ENCODE results near the gene DSC1. TPM values are rescaled to one million over a fixed set of nuclear protein-coding genes. Genes with fewer than 3 reads are reported as not detected.
A peak's percentile ranks its signal among the peaks of the same experiment; 100 is the strongest.

The DSC1 gene
- total and polyA plus RNA-seq, 4 donors, result 0.06 to 0.28 (median 0.10) TPM

DNA sequence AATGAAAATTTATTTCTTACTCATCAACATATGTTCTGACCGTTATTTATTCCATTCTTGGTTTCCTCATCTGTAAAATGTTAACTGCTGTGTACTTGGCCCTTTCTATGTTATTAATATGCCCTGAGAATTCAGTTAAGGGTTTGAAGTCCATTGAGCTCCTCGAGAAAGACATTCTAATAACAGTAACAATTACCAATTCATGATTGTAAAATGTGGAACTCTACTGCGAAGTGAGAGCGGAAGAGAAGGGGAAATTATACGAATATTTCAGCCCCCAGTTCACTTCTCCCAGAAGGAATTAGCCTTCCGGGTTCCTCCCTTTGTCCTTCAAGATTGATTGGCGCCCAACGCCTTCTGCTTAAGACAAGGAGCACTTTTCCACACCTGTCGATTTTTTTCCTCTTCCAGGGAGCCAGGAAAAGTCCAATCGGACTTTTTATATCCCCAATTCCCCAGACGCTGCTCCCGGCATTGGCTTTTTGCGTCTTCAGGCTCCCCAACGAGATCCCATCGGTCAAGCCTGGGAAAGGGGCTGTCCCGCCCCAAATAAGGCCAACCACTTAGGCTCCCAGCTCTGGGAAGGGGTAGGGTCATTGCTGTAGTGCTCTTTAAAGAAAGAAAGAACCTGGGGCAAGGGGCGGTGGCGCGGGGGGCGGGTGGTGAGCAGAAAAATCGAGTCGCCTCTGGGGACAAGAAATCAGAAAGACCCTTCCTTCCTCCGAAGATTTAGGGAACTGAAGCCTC, 62.0 kb downstream of the DSC1 start:
- Histone ChIP-seq H3K9me3 (ENCODE audit: control insufficient read depth, insufficient read depth, low read length) (no peaks in the 10 kb centered on the region), H3K36me3 (ENCODE audit: control insufficient read depth, insufficient read depth, low read length) (no peaks in the 10 kb centered on the region), H3K4me3 (ENCODE audit: low read depth, low read length) (peak overlapping the region; percentile 45), H3K4me1 (ENCODE audit: control insufficient read depth, insufficient read depth, low read length) (peaks cover 11% of the 10 kb centered on the region), H3K27ac (ENCODE audit: low read depth, low read length) (no peak overlapping the region), H3K27me3 (ENCODE audit: control insufficient read depth, insufficient read depth, low read length) (peaks cover 14% of the 10 kb centered on the region)
- peak in 1 of 6 donors; percentile 41 for DNase-seq (ENCODE audit: low read depth in 4 of 6, low spot score in 6 of 6)
- 5% methylated on average over 12 of the region's 23 CpGs for WGBS (ENCODE audit: insufficient coverage)

DNA sequence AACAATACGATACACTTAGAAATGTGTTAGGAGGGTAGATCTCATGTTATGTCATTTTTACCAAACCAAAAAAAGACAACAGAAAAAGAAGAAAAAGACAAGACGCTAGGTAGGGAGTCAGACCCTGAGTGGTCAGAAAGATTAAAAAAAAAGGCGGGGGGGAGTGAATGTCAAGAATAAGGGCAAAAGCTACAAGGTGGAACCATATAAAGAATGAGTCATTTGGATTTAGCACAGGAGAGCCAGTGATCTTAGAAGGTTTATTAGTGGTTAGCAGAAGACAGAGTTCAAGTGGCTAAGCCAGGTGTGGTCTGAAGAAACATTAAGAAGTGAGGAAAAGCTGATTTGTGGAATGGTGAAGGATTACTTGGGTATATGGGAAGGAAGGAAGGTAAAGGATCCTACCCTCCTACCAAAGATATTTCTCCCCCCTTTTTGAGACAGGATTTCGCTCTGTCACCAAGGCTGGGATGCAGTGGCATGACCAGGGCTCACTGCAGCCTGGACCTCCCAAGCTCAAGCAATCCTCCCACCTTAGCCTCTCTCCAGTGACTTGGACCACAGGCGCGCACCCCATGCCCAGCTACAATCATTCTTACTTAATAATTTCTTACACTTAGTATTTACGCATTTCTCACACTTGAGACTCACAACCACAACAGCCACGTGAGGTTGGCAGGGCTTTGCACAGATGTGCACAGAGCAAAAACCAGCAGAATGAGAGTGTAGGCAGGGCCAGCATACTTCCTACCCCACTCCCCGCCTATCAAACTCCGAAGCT, 63.0 kb downstream of the DSC1 start:
- no peak overlapping the region for H3K27ac ChIP-seq (ENCODE audit: low read depth, low read length)
- no peaks in the 10 kb centered on the region for H3K36me3 ChIP-seq (ENCODE audit: control insufficient read depth, insufficient read depth, low read length)
- no peak for DNase-seq (ENCODE audit: low read depth in 4 of 6, low spot score in 6 of 6)
- H3K27me3 ChIP-seq (ENCODE audit: control insufficient read depth, insufficient read depth, low read length), result peaks cover 14% of the 10 kb centered on the region
- peaks cover 11% of the 10 kb centered on the region for H3K4me1 ChIP-seq (ENCODE audit: control insufficient read depth, insufficient read depth, low read length)
- no peak overlapping the region for H3K4me3 ChIP-seq (ENCODE audit: low read depth, low read length)
- WGBS (ENCODE audit: insufficient coverage), result 93% methylated on average over 7 of the region's 10 CpGs
- no peaks in the 10 kb centered on the region for H3K9me3 ChIP-seq (ENCODE audit: control insufficient read depth, insufficient read depth, low read length)

DNA sequence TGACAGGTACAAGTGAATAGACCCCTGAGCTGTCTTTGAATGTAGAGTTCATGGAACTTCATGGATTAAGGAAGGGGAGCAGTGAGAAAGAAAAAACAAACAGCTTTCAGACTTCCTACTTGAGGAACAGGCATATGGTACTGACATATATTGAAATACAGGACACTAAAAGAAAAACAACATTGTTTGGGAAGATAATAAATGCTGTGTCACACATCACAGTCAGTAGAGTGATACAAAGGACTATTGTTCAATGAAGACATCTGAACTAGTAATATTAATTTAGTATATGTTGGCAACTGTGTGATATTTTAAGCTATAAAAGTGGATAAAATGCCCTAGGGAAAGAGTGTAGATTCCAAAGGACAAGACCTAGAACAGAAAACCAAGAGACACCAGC, 63.8 kb downstream of the DSC1 start:
- no peak overlapping the region for H3K27ac ChIP-seq (ENCODE audit: low read depth, low read length)
- no peak for DNase-seq (ENCODE audit: low read depth in 4 of 6, low spot score in 6 of 6)
- H3K27me3 ChIP-seq (ENCODE audit: control insufficient read depth, insufficient read depth, low read length), result peaks cover 14% of the 10 kb centered on the region
- H3K4me1 ChIP-seq (ENCODE audit: control insufficient read depth, insufficient read depth, low read length), result peaks cover 11% of the 10 kb centered on the region
- no peak overlapping the region for H3K4me3 ChIP-seq (ENCODE audit: low read depth, low read length)
- H3K9me3 ChIP-seq (ENCODE audit: control insufficient read depth, insufficient read depth, low read length), result no peaks in the 10 kb centered on the region
- no peaks in the 10 kb centered on the region for H3K36me3 ChIP-seq (ENCODE audit: control insufficient read depth, insufficient read depth, low read length)

- Histone ChIP-seq H3K36me3 (ENCODE audit: control insufficient read depth, insufficient read depth, low read length) (no peaks in the 10 kb centered on the region), H3K4me3 (ENCODE audit: low read depth, low read length) (no peak overlapping the region), H3K27ac (ENCODE audit: low read depth, low read length) (no peak overlapping the region), H3K9me3 (ENCODE audit: control insufficient read depth, insufficient read depth, low read length) (no peaks in the 10 kb centered on the region), H3K4me1 (ENCODE audit: control insufficient read depth, insufficient read depth, low read length) (peaks cover 11% of the 10 kb centered on the region), H3K27me3 (ENCODE audit: control insufficient read depth, insufficient read depth, low read length) (peaks cover 14% of the 10 kb centered on the region)
- no CpG with 5 or more reads among the region's 3 CpGs for WGBS (ENCODE audit: insufficient coverage)
- DNase-seq (ENCODE audit: low read depth in 4 of 6, low spot score in 6 of 6), result no peak
Observed at GRCh38 chr18:31097666-31098065, 65.0 kb downstream of the DSC1 start.

DNA sequence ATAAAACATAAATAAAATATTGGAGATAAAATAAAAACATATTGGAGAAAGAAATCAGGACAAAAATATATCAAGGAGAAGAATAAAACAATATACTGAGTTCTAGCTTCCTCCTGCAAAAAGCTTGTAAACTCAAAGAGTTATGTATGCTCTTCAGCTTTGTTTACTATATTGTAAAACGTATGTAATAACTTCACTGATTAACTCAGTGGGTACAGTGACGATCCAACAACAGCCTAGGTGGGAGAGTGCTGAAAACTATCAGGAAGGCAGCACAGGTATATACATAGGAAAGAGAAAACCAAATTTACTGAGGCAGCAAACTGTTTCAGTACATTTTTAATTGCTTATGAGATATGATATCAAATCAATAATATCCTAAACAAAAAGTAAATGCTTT, 68.8 kb downstream of the DSC1 start:
- no peak for DNase-seq (ENCODE audit: low read depth in 4 of 6, low spot score in 6 of 6)
- H3K36me3 ChIP-seq (ENCODE audit: control insufficient read depth, insufficient read depth, low read length), result no peaks in the 10 kb centered on the region
- H3K4me3 ChIP-seq (ENCODE audit: low read depth, low read length), result no peak overlapping the region
- H3K27me3 ChIP-seq (ENCODE audit: control insufficient read depth, insufficient read depth, low read length), result no peaks in the 10 kb centered on the region
- no peak overlapping the region for H3K27ac ChIP-seq (ENCODE audit: low read depth, low read length)
- no peaks in the 10 kb centered on the region for H3K9me3 ChIP-seq (ENCODE audit: control insufficient read depth, insufficient read depth, low read length)
- H3K4me1 ChIP-seq (ENCODE audit: control insufficient read depth, insufficient read depth, low read length), result no peaks in the 10 kb centered on the region
- WGBS (ENCODE audit: insufficient coverage), result no CpG with 5 or more reads among the region's 2 CpGs

DNA sequence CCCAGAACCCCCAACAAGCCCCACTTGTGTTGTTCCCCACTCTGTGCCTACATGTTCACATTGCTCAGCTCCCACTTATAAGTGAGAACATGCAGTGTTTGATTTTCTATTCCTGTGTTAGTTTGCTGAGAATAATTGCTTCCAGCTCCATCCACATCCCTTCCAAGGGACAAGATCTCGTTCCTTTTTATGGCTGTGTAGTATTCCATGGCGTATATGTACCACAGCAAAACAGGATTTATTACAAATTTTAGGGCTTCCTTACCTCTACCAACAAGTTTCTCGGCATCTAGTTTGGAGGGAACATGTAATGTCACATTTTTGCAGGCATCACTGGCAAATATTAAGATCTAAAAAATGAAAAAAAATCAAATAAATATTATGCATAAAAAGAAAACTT, 69.4 kb downstream of the DSC1 start:
- Histone ChIP-seq H3K4me3 (ENCODE audit: low read depth, low read length) (no peak overlapping the region), H3K9me3 (ENCODE audit: control insufficient read depth, insufficient read depth, low read length) (no peaks in the 10 kb centered on the region), H3K27ac (ENCODE audit: low read depth, low read length) (no peak overlapping the region), H3K27me3 (ENCODE audit: control insufficient read depth, insufficient read depth, low read length) (no peaks in the 10 kb centered on the region), H3K4me1 (ENCODE audit: control insufficient read depth, insufficient read depth, low read length) (no peaks in the 10 kb centered on the region), H3K36me3 (ENCODE audit: control insufficient read depth, insufficient read depth, low read length) (no peaks in the 10 kb centered on the region)
- DNase-seq (ENCODE audit: low read depth in 4 of 6, low spot score in 6 of 6), result no peak
- no CpG with 5 or more reads among the region's 3 CpGs for WGBS (ENCODE audit: insufficient coverage)

DNA sequence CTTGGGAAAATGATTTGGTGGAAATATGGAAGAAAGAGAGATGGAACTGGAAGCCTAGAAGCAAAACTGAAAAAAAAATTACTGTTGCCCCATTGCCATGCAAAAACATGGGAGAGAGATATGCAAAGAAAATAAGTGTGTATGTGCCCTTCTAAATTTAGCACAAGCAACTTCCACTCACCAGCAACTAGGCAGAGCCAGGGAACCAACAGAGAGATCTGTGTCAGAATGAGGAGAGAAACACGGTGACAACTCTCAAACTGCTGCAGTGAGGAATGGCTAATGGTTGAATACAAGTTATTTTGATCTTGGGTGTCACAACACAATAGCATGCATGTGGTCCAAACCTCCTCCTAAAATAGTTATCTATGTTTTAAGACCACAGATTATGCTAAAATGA, 71.3 kb downstream of the DSC1 start:
- Histone ChIP-seq H3K9me3 (ENCODE audit: control insufficient read depth, insufficient read depth, low read length) (no peaks in the 10 kb centered on the region), H3K27ac (ENCODE audit: low read depth, low read length) (no peak overlapping the region), H3K36me3 (ENCODE audit: control insufficient read depth, insufficient read depth, low read length) (no peaks in the 10 kb centered on the region), H3K27me3 (ENCODE audit: control insufficient read depth, insufficient read depth, low read length) (no peaks in the 10 kb centered on the region), H3K4me3 (ENCODE audit: low read depth, low read length) (no peak overlapping the region), H3K4me1 (ENCODE audit: control insufficient read depth, insufficient read depth, low read length) (no peaks in the 10 kb centered on the region)
- WGBS (ENCODE audit: insufficient coverage), result no CpG with 5 or more reads among the region's 1 CpG
- DNase-seq (ENCODE audit: low read depth in 4 of 6, low spot score in 6 of 6), result no peak

GRCh38 chr18:31088532-31088931, 74.1 kb downstream of the DSC1 start:
- 86% methylated on average over 2 of the region's 3 CpGs for WGBS (ENCODE audit: insufficient coverage)
- DNase-seq (ENCODE audit: low read depth in 4 of 6, low spot score in 6 of 6), result no peak
- H3K4me1 ChIP-seq (ENCODE audit: control insufficient read depth, insufficient read depth, low read length), result no peaks in the 10 kb centered on the region
- H3K36me3 ChIP-seq (ENCODE audit: control insufficient read depth, insufficient read depth, low read length), result no peaks in the 10 kb centered on the region
- no peaks in the 10 kb centered on the region for H3K9me3 ChIP-seq (ENCODE audit: control insufficient read depth, insufficient read depth, low read length)
- no peaks in the 10 kb centered on the region for H3K27me3 ChIP-seq (ENCODE audit: control insufficient read depth, insufficient read depth, low read length)
- no peak overlapping the region for H3K27ac ChIP-seq (ENCODE audit: low read depth, low read length)
- H3K4me3 ChIP-seq (ENCODE audit: low read depth, low read length), result no peak overlapping the region

DNA sequence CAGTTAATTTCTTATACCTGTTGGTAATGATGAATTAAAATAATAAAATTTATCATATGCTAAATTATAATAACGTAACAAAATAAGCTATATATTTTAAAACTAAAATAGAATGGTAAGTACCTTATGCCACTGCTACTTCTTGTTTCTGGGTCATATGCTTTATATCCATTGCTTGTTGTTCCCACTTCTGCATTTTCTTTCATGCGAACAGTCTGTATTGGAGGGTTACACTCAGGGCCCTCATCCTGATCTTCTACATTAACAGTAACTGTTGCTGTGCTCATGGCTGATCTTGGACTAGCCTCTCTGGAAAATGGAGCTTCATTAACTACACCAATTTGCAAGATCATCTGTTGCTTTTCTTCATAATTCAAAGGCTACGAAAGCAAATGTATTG, 82.7 kb downstream of the DSC1 start:
- Histone ChIP-seq H3K27me3 (ENCODE audit: control insufficient read depth, insufficient read depth, low read length) (no peaks in the 10 kb centered on the region), H3K9me3 (ENCODE audit: control insufficient read depth, insufficient read depth, low read length) (no peaks in the 10 kb centered on the region), H3K4me1 (ENCODE audit: control insufficient read depth, insufficient read depth, low read length) (no peaks in the 10 kb centered on the region), H3K27ac (ENCODE audit: low read depth, low read length) (no peak overlapping the region), H3K4me3 (ENCODE audit: low read depth, low read length) (no peak overlapping the region), H3K36me3 (ENCODE audit: control insufficient read depth, insufficient read depth, low read length) (no peaks in the 10 kb centered on the region)
- WGBS (ENCODE audit: insufficient coverage), result 80% methylated on average over 1 of the region's 3 CpGs
- DNase-seq (ENCODE audit: low read depth in 4 of 6, low spot score in 6 of 6), result no peak

Measured in spinal cord (tissue), 10 donors.